Fibroblast of lung (primary cell): ENCODE data around the gene P2RY8. TPM values are rescaled to one million over a fixed set of nuclear protein-coding genes. Genes with fewer than 3 reads are reported as not detected.
"Not testable (repeated sequence)": the region's sequence is repeated elsewhere in the genome, so short reads cannot be mapped to it uniquely, and the experiment has no call there.

ENCODE experiments used
- DNase-seq, 2 donors: peaks; one replicate each; pipeline versions ENCODE4 v3.0.0 to v3.0.0-alpha.2; 2010; ENCODE audit warnings: low read depth in 2 of 2
- H2AFZ ChIP-seq: 2 replicates; pipeline ENCODE4 v1.5.1; 2012; ENCODE audit warnings: low read length, control low read depth, inconsistent platforms
- H3K27ac ChIP-seq: 2 replicates; pipeline ENCODE4 v1.5.1; 2011; ENCODE audit warnings: low read length, control low read depth; ENCODE audit not compliant: insufficient read depth
- H3K27me3 ChIP-seq: 2 replicates; pipeline ENCODE4 v1.5.1; 2011; ENCODE audit warnings: mild to moderate bottlenecking, low read length; ENCODE audit not compliant: control insufficient read depth, insufficient read depth
- H3K36me3 ChIP-seq: 2 replicates; pipeline ENCODE4 v1.5.1; 2011; ENCODE audit warnings: low read length; ENCODE audit not compliant: control insufficient read depth, insufficient read depth
- H3K4me1 ChIP-seq: 2 replicates; pipeline ENCODE4 v1.5.1; 2011; ENCODE audit warnings: low read length; ENCODE audit not compliant: control insufficient read depth, insufficient read depth; ENCODE audit errors: extremely low read depth
- H3K4me2 ChIP-seq: 2 replicates; pipeline ENCODE4 v1.5.1; 2011; ENCODE audit warnings: low read length, control low read depth; ENCODE audit not compliant: insufficient read depth; ENCODE audit errors: extremely low read depth
- H3K4me3 ChIP-seq, 4 experiments: fragments of 200-600 bp in 1 of 4; sonication (generic) in 1 of 4; replicated peaks in 1 of 4; 2 replicates each; pipeline ENCODE4 v1.5.1; 2011 to 2016; ENCODE audit warnings: low read length in 4 of 4, low read depth in 3 of 4, mild to moderate bottlenecking in 3 of 4, control low read depth in 2 of 4, inconsistent platforms in 1 of 4, mixed read lengths in 1 of 4; ENCODE audit not compliant: insufficient read depth in 1 of 4; ENCODE audit errors: control extremely low read depth in 1 of 4
- H3K79me2 ChIP-seq: 2 replicates; pipeline ENCODE4 v1.5.1; 2012; ENCODE audit warnings: mild to moderate bottlenecking, low read length, inconsistent platforms; ENCODE audit not compliant: control insufficient read depth, insufficient read depth
- H3K9ac ChIP-seq: 2 replicates; pipeline ENCODE4 v1.5.1; 2011; ENCODE audit warnings: mild to moderate bottlenecking, low read length, control low read depth; ENCODE audit not compliant: insufficient read depth
- H3K9me3 ChIP-seq: 2 replicates; pipeline ENCODE4 v1.5.1; 2012; ENCODE audit warnings: low read depth, low read length; ENCODE audit not compliant: control insufficient read depth, insufficient read depth
- H4K20me1 ChIP-seq: 2 replicates; pipeline ENCODE4 v1.5.1; 2011; ENCODE audit warnings: low read length; ENCODE audit not compliant: control insufficient read depth, insufficient read depth; ENCODE audit errors: extremely low read depth
- CTCF ChIP-seq, 2 donors: IDR thresholded peaks in 1 of 2; conservative IDR thresholded peaks in 1 of 2; 1 replicate in 1 of 2; 2 replicates in 1 of 2; pipeline ENCODE4 v1.5.1; 2011 to 2012; ENCODE audit warnings: low read length in 2 of 2, control low read depth in 1 of 2, inconsistent platforms in 1 of 2, low read depth in 1 of 2, mild to moderate bottlenecking in 1 of 2
- EZH2 ChIP-seq: IDR thresholded peaks from 2 replicates; pipeline ENCODE4 v1.5.1; 2012; ENCODE audit warnings: low read length, control low read depth, mild to moderate bottlenecking; ENCODE audit errors: missing control alignments
- polyA plus RNA-seq, 2 donors: library from polyadenylated mRNA; depleted of rRNA in 1 of 2; stranded (reverse) in 1 of 2; unstranded in 1 of 2; fragments of >200 nt; gene quantifications; 2 replicates each; pipeline ENCODE4 v1.2.1, GENCODE V29; 2011 to 2012; ENCODE audit warnings: missing spikeins in 1 of 2
- total RNA-seq: library from RNA; depleted of rRNA; stranded (reverse); fragments of >200 nt; gene quantifications from 2 replicates; pipeline ENCODE4 v1.2.1, GENCODE V29; 2014

Gene P2RY8
- total and polyA plus RNA-seq, 2 donors (not counting 1 experiment from before 2014, with no cell fraction given), result not detected

GRCh38 chrX:1484638-1485019 lies 52.4 kb downstream of the P2RY8 start:
- Histone ChIP-seq H2AFZ (no peak overlapping the region), H3K36me3 (no peaks in the 10 kb centered on the region), H3K79me2 (no peaks in the 10 kb centered on the region), H3K27ac (no peak overlapping the region), H4K20me1 (no peaks in the 10 kb centered on the region), H3K4me2 (no peak overlapping the region), H3K4me1 (no peaks in the 10 kb centered on the region), H3K27me3 (no peaks in the 10 kb centered on the region), H3K4me3 (no peak overlapping the region), H3K9me3 (no peaks in the 10 kb centered on the region), H3K9ac (no peak overlapping the region)
- TF ChIP-seq EZH2 (no peak), CTCF (conservative IDR thresholded peaks at IDR 0.05 in 1 of 2, IDR thresholded peaks at IDR 0.05 in 1 of 2; ENCODE audit: low read depth in 1 of 2, low read length in 2 of 2) (no peak)
- no peak for DNase-seq

GRCh38 chrX:1483843-1484637 lies 52.9 kb downstream of the P2RY8 start:
- Histone ChIP-seq H3K36me3 (no peaks in the 10 kb centered on the region), H3K27ac (no peak overlapping the region), H3K4me2 (no peak overlapping the region), H3K4me1 (no peaks in the 10 kb centered on the region), H3K9me3 (no peaks in the 10 kb centered on the region), H3K27me3 (no peaks in the 10 kb centered on the region), H3K9ac (no peak overlapping the region), H4K20me1 (no peaks in the 10 kb centered on the region), H3K79me2 (no peaks in the 10 kb centered on the region), H3K4me3 (no peak overlapping the region), H2AFZ (no peak overlapping the region)
- TF ChIP-seq EZH2, result no peak
- TF ChIP-seq CTCF (conservative IDR thresholded peaks at IDR 0.05 in 1 of 2, IDR thresholded peaks at IDR 0.05 in 1 of 2; ENCODE audit: low read depth in 1 of 2, low read length in 2 of 2), result no peak
- no peak for DNase-seq

GRCh38 chrX:1482530-1482928 lies 54.5 kb downstream of the P2RY8 start:
- H2AFZ ChIP-seq, result not testable (repeated sequence)

More at GRCh38 chrX:1482530-1482928, 54.5 kb downstream of the P2RY8 start:
- not testable (repeated sequence) for H3K4me1 ChIP-seq, DNase-seq, H3K4me3 ChIP-seq, H3K79me2 ChIP-seq, H4K20me1 ChIP-seq, H3K27ac ChIP-seq, H3K4me2 ChIP-seq, H3K9me3 ChIP-seq, H3K36me3 ChIP-seq, H3K9ac ChIP-seq, H3K27me3 ChIP-seq
